ENCODE data around the gene SCN2A.

SCN2A gene

GRCh38 chr2:165239230-165239629, at the start of gene SCN2A:
Gene SCN2A (plus strand): TSS chr2:165239414. CDS start chr2:165295824, 56,410 bp downstream.
- TF ChIP-seq, protein P1, sequence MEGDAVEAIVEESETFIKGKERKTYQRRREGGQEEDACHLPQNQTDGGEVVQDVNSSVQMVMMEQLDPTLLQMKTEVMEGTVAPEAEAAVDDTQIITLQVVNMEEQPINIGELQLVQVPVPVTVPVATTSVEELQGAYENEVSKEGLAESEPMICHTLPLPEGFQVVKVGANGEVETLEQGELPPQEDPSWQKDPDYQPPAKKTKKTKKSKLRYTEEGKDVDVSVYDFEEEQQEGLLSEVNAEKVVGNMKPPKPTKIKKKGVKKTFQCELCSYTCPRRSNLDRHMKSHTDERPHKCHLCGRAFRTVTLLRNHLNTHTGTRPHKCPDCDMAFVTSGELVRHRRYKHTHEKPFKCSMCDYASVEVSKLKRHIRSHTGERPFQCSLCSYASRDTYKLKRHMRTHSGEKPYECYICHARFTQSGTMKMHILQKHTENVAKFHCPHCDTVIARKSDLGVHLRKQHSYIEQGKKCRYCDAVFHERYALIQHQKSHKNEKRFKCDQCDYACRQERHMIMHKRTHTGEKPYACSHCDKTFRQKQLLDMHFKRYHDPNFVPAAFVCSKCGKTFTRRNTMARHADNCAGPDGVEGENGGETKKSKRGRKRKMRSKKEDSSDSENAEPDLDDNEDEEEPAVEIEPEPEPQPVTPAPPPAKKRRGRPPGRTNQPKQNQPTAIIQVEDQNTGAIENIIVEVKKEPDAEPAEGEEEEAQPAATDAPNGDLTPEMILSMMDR (IDR thresholded peaks at IDR 0.05), result no peak
- Histone ChIP-seq H3K27me3 (no peaks in the 10 kb centered on the region), H3K4me3 (ENCODE audit: low read depth in 1 of 2, low read length in 1 of 2) (no peak within 1 kb of the TSS), H3K4me1 (ENCODE audit: control insufficient read depth in 1 of 2, insufficient read depth in 1 of 2, low read depth in 1 of 2, low read length in 1 of 2) (no peaks in the 10 kb centered on the region), H3K27ac (no peak within 1 kb of the TSS), H3K36me3 (no peaks in the 10 kb centered on the region), H3K9me3 (no peaks in the 10 kb centered on the region)

DNA sequence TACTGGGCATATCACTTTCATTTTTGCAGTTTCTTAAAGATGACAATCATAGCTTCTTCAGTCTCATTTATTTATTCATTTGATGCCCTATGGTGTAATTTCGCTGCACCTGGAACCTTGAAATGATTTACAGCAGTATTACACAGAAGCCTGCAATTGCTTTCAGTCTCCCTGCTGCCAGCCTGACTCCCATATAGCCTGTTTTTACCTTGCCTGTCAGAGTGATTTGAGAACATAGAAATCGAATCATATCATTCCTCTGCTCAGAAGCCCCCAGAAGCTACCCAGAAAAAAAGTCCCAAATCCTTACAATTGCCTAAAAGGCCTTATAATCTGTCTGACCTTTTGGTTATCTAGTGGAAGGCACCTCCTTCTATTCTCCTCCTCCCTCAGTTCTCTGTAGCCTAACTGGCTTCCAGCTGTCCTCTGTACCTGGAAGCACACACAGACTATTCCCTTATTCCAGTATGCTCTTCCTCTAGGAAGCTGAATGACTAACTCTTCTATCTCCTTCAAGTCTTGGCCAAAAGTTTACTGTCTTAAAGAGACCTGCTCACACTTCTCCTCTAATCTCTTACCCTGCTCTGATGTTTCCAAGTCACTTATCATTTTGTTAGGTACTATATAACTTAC, 48.0 kb upstream of the SCN2A start:
- no peaks in the 10 kb centered on the region for H3K27me3 ChIP-seq
- no peaks in the 10 kb centered on the region for H3K4me1 ChIP-seq (ENCODE audit: control insufficient read depth in 1 of 2, insufficient read depth in 1 of 2, low read depth in 1 of 2, low read length in 1 of 2)
- no peak overlapping the region for H3K4me3 ChIP-seq (ENCODE audit: low read depth in 1 of 2, low read length in 1 of 2)
- H3K27ac ChIP-seq, result no peak overlapping the region
- no peaks in the 10 kb centered on the region for H3K36me3 ChIP-seq
- no peaks in the 10 kb centered on the region for H3K9me3 ChIP-seq
- TF ChIP-seq, protein P1 (IDR thresholded peaks at IDR 0.05), result no peak

DNA sequence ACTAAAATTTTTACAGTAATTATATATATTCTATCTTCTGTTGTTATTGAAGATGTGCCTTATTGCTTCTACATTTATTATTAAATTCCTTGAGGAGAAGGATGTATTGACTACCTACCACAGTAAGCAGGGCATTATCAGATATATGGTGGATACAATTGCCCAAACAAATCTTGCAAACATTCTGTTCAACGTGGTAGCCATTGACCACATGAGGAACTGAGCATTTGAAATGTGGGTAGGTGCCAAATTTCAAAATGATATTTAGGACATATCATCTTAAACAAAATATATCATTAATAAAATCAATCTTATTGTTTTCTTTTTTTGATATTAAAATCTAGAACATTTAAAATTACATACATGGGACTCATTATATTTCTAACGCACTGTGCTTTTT, 46.5 kb upstream of the SCN2A start:
- Histone ChIP-seq H3K27me3 (no peaks in the 10 kb centered on the region), H3K4me1 (ENCODE audit: control insufficient read depth in 1 of 2, insufficient read depth in 1 of 2, low read depth in 1 of 2, low read length in 1 of 2) (no peaks in the 10 kb centered on the region), H3K27ac (no peak overlapping the region), H3K9me3 (no peaks in the 10 kb centered on the region), H3K4me3 (ENCODE audit: low read depth in 1 of 2, low read length in 1 of 2) (no peak overlapping the region), H3K36me3 (no peaks in the 10 kb centered on the region)
- TF ChIP-seq, protein P1 (IDR thresholded peaks at IDR 0.05), result no peak

DNA sequence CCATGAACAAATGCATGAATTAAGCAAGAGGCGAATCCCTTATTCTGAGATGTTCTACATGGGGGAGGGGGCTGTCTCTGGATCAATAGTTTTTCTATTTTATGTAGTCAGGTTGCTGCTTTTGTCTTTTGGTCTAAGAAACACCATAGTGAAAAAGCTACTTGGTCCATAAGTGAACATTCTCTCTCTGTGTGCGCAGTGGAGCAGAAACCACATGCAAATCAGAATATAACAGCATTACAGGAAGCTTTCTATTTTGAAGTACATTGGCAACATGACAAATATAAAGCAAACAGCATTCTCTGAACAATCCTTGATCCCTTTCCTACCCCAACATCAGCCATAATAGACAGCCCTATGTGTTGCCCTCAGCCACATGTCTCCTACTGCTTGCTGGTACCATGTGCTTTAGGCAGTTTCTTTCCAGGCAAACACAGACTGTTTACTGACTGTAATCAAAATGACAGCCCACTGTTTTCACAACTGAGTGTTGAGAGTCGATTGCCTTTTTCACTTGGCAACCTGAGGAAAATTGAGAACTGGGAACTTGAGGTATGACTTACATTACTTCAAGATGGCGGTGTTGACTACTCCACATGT, 45.9 kb upstream of the SCN2A start:
- H3K27me3 ChIP-seq, result no peaks in the 10 kb centered on the region
- no peak overlapping the region for H3K27ac ChIP-seq
- no peaks in the 10 kb centered on the region for H3K9me3 ChIP-seq
- TF ChIP-seq, protein P1 (IDR thresholded peaks at IDR 0.05), result no peak
- H3K4me1 ChIP-seq (ENCODE audit: control insufficient read depth in 1 of 2, insufficient read depth in 1 of 2, low read depth in 1 of 2, low read length in 1 of 2), result no peaks in the 10 kb centered on the region
- no peak overlapping the region for H3K4me3 ChIP-seq (ENCODE audit: low read depth in 1 of 2, low read length in 1 of 2)
- no peaks in the 10 kb centered on the region for H3K36me3 ChIP-seq

- TF ChIP-seq, protein P1 (IDR thresholded peaks at IDR 0.05), result no peak
- no peaks in the 10 kb centered on the region for H3K36me3 ChIP-seq
- no peaks in the 10 kb centered on the region for H3K9me3 ChIP-seq
- no peak overlapping the region for H3K4me3 ChIP-seq (ENCODE audit: low read depth in 1 of 2, low read length in 1 of 2)
- no peaks in the 10 kb centered on the region for H3K4me1 ChIP-seq (ENCODE audit: control insufficient read depth in 1 of 2, insufficient read depth in 1 of 2, low read depth in 1 of 2, low read length in 1 of 2)
- no peaks in the 10 kb centered on the region for H3K27me3 ChIP-seq
- H3K27ac ChIP-seq, result no peak overlapping the region
These were observed 42.8 kb upstream of the SCN2A start for GRCh38 chr2:165196411-165196810.

Measured in neutrophil (primary cell).